Activated effector memory CD4-positive, alpha-beta T cell treated with anti-CD3 and anti-CD28 coated beads, Interleukin-2, amount 50 U/mL, for 16 hours (primary cell): Measurements from ENCODE around the gene PDE2A.

Experiments used
- DNase-seq: peaks from one replicate; pipeline ENCODE4 v3.0.0-alpha.2; 2020

Gene PDE2A

DNA sequence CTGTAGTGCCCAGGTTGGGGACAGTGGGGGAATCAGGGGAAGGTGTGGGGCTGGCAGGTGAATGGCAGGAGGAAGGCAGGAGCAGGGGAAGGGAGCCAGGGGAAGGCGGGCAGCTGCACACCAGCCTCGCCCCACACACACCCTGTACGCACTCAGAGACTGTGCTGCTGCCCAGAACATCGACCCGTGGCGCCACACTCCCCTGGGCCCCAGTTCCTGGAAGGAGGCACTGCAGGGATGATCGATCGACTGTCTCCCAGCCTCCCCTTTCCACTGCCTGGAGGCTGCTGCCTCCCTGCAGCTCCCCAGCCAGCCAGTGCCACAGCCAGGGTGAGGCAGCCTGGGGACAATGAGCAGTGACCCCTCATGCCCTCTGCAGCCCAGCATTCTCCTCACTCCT lies 19.2 kb downstream of the PDE2A start:
- DNase-seq = no peak

DNA sequence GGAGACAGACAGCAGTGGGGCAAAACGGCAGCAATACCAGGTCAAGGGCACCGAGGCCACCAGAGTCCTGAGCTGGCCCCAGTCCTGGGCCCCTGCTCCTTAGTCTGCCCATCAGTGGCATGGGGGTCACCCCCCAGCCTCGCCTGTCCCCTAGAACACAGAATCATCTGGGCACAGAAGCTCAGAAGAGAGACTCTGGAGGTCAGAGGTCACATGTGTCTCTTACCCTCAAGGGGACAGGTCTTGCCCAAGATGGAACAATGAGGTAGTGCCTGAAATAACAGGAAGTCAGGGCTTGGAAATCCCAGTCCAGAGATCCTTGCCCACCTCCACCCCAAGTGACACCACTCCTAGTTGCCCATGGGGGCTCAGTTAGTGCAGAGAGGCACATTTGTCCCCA lies 20.6 kb downstream of the PDE2A start:
- DNase-seq = no peak

DNA sequence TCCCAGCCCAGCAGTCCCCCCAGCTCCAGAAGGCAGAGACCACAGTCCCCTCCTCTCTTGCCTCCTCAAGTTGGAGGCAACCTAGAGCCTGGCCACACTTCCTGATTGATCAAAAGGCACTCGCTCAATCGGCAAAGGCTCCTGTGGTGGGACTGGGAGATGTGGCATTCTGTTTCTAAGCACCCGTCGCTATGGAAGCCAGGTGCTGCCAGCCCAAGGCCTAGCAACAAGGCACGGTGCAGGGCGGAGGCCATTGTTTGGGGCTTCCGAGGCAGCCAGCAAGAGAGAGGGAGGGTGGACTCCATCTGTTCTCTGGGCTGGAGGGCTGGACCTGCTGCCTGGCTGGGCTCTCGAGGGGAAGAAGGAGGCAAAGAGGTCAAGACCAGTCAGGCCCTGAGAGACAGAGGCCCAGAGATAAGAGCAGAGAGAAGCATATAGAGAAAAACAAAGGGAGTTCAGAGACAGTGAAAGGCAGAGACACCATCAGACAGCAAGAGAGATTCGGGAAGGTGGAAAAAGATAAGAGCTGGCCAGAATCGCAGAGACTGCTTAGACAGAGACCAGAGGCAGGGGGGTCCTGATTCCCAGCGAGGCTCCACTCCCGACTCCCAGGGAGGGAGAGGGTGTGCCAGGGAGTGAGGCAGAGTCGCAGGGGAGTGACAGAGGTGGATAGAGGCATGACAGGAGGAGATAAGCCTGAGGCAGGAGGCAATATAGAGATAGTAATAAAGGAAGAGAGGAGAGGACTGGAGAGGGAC lies 21.2 kb downstream of the PDE2A start:
- DNase-seq = no peak

DNA sequence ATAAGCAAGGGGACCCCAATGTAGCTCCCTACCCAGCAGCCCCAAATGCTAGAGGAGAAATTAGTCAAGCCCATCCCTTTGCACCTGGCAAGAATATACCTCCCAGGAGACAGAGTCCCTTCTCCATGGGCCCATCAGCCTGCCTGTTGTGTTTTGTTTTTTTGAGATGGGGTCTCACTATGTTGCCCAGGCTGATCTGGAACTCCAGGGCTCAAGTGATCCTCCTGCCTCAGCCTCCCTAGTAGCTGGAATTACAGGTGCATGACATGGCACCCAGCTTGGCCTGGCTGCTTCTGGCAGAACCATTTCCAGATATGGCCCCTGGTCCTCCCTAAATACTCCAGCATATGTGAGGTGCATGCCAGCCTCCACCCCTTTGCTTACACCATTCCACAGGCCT lies 22.1 kb downstream of the PDE2A start:
- no peak for DNase-seq

DNA sequence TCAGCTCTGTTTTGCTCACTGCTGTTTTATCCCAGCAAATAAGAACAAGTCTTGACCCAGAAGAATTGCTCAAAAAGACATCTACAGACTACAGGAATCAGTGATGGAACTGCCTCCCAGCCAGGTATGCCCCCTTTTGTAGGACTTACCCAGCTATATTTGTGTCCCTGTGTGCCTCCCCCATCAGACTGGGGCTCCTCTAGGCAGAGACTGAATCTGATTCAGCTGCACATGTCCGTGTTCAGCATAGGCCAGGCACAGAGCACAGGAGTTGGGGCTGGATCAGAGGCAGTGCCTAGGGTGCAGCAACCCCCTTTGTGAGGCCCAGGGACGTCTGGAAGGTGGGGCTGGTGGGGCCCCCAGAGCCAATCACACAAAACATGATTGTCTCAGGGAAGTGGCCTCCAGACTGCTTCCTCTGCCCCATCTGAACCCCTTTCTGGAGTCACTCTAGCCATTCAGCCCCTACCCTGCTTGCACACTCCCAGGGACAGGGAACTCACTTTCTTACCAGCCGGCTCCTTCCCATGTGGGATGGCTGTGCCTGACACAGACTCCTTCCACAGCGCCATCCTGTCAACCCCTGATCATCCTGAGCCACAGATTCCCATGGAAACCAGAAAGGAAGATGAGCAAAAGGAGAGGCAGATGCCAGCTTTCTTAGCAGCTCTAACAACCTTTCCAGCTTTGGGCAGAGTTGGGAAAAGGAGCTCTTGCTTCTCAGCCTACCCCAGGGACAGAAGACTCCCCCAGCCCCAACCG lies 24.8 kb downstream of the PDE2A start:
- DNase-seq = no peak

DNA sequence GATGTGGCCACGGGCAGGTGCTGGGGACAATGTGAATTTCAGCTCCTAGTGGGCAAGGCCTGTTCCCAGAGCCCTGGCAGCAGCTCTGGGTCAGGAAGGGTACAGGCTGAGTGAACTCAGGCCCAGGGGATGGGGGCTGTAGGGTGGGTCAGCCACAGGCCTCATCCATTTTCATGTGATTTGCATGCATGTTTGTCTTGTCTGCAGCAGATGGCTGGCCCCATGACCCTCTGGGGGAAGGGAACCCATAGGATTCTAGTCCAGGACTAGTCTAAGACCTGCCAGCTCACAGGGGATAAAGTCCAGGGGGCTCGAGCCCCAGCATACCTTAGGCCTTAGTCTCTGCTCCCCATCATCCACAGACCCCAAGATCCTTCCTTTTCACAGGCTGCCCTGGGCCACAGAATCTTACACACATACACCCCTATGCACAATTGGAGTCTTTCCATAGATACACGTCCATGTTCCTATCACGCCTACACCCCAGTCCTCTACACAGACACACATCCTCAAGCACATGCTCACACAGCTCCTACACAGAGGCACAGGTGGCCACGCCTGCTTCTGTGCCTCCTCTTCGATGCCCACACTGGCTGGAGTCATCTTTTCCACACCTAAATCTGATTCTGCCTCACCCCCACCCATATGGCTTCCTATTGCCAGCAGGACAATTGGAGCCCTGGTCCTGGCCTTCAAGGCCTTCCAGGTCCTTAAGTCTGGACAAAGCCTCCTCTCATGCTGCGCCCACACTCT lies 25.7 kb downstream of the PDE2A start:
- DNase-seq = no peak

DNA sequence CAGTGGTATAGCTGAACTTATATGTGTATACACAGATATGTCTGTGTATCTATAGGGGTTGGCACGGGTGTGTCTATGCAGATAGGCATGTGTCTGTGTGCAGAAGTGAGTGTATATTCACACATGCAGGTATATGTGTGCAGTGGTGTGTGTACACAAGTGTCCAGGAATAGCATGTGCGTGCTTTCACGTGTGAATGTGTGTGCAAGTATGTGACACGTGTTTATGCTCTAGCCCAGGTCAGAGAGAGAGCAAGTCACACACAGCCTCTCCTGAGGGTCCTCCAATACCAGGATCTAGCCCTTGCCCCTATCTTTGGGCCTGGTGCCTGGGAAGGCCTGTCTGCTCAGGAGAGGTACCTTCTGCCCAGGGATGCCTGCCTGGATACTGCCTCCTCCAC lies 26.3 kb downstream of the PDE2A start:
- DNase-seq = no peak

DNA sequence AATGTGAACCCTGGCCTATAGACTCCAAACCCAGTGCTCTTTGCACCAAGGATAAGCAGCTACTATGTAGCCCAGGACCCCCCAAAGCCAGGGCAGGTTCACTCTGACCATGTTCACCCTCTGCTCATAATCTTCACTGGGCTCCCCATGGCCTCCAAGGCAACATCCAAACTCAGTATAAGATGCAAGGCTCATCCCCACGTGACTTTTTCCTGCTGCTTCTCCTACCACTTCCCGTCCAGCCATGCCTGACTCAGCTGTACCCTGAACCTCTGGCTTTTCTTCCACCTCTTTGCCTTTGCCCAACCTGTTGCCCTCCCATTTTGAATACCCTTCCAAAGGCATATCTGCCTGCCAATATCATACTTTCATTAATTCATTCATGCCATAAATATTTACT lies 27.8 kb downstream of the PDE2A start:
- no peak for DNase-seq

DNA sequence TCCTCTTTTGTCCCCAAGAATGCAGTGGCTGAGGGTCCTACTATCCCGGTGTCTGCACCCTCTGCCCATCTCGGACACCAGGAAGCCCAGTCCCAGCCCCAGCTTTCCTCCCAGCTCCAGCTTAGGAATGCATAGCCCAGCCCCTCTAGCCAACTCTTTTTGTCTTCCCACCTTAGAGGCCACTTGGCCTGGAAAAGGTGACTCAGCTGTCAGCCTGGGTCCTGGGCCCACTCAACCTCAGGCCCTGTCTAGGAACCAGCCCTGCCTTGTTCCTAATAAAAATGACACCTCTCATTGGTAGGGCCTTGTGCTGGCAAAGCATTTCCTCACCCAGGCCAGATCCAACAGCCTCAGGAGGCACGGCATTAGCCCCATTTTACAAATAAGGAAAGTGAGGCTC lies 28.2 kb downstream of the PDE2A start:
- no peak for DNase-seq

DNA sequence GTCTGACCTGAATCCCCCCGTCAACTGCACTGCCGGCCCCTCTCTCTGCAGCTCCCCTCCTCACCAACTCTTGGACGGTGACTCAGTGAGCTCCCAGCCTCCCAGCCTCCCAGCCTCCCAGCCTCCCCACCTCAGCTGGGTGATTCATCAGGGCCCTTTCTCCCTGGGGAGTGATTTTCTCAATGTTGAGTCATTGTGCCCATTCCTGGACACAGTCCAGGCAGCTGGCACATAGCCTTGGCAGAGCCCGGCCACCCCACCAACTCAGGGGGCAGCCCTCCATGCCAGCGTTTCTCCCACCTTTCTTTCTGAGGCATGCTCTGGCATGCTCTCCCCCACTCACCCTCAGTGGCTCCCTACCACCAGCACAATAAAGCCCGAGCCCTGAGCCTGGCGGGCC lies 30.7 kb downstream of the PDE2A start:
- no peak for DNase-seq

DNA sequence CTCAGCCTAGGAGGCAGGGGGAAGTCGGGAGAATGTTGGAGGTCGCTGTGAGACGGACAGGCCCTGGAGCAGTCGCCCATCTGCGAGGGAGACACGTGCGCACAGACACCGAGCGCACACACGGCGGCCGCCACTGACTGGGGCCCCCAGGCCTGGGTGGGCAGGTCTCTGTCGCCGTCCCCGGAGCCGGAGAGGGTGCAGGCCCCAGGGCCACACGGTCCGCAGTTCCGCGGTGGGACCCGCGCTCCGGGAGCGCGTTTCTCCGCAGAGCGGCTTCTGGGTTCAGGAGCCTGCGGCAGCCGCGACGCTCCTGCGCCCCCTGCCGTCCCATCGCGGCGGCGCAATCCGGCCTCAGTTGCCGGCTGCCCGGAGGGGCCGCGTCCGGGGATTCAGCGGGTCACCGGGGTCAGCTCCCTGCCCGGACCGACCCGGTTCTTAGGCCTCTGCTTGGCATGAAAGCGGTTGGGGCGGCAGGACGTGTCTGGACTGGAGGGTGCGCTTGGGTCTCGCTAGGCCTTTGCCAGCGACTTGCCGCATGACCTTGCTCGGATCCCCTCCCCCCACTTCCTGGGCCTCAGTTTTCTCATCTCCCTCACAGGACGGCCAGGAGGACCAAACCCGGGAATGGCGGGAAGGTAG lies 31.2 kb downstream of the PDE2A start:
- DNase-seq = peak; percentile 86

DNA sequence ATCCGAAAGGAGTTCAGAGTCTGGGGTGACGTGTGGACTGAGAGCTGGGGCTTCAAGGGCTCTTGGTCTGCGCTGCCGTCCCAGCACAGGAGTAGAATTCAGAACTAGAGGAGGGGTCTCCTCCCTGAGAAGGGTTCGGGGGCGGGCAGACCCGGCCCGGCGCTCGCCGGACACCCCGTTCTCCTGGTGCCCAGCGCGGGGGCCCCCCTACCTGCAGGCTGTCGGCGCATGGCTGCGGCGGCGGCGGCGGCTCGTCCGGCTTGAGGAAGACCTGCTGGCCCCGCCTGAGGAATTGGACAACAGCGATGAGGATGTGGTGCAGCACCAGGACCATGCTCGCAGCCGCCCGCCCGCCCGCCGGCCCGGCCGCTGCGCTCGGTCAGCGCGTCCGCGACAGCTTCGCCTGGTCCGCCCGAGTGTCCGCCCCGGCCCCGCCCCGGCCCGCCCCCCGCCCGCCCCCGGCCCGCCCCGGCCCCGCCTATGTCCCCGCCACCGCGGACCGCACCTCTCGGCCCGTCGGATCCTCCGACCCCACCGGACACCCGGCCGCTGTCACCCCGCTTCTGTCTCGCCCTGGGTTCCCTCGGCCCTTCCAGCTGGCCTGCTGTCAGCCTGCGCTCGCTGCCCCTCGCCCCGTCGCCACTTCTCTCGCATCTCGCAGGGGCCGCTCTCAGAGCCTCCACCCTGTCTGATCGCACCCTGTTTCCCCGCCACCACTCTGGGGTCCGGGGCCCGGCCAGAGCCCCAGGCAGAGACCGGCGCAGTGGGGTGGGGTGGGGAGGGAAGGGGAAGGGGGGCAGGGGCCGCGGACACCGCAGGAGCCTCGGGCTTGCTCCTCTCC lies 32.0 kb downstream of the PDE2A start:
- no peak for DNase-seq

DNA sequence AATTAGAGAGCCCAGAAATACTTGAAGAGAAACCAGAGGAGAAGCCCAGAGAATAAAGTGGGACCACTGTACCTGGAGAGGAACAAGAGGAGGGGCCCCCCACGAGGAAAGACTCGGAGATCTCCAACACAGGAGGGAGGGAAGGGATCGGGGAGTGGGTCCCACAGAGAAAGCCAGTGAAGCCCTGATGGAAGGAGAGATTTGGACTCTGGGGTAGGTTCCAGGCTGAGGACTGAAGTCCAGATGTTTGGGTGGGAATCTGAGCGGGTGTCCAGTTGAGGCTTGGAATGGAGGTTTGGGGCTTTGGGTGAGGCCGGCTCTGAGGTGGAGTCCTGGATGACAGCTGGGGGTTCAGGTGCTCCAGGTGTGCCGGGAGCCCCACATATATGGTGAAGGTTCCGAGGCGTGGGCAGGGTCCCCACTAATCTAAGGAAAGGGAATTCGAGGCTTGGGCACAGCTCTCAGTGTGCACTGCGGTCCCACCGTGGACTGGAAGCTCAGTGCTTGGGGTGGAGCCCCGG lies 32.6 kb downstream of the PDE2A start:
- DNase-seq = no peak

DNA sequence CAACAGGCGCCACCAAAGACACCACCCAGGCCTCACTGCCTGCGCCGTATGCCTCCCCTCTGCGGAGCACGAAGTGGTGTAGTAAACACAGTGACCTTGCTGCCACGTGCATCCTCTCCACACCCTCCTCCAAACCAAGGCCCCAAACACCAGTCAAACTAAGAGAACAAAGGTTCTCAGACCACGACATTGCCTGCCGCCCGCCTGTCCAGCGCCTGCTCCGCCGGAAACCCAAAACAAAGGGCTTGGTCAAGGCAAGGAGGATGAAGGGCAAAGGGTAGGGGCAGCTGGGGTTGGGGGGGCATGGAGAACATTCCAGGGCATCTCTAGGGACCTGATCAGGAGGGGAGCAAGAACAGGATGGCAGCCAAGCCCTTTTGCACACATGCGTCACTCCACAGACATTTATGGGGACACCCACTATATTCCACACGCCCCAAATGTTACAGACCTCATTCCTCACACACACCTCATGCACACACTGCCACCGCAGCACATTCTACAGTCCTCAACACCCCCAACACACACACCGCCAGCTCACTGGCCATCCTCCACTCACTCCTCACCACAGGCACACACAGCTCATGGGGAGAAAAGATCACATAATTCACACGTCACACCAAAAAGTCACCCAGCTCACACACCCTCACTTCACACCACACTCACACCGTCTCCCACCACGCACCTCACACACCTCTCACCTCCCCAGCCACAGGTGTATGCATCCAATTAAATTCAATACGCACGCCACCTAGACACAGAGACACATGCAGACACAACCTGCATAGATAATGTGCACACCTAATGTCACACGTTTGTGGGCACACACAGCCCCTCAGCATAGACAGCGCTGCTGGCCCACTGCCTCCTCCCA lies 34.5 kb downstream of the PDE2A start:
- no peak for DNase-seq

DNA sequence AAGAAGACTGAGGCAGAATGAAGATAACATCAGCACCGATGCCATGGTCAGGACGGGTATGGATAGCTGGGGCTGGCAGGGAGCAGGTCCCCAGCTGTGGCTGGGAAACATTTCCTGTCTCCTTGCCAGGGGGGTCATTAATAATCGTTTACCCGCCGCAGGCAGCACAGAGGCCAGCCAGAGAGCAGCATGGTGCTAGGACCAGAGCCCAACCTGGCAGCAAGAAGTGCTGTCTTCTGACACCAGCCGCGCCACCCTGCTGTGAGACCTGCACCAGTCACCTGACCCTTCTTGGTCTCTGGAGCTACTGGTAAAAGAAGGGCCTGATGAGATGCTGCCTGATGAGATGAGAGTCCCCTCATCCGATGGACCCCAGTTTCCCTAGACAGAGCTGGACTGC lies 36.3 kb downstream of the PDE2A start:
- no peak for DNase-seq

DNA sequence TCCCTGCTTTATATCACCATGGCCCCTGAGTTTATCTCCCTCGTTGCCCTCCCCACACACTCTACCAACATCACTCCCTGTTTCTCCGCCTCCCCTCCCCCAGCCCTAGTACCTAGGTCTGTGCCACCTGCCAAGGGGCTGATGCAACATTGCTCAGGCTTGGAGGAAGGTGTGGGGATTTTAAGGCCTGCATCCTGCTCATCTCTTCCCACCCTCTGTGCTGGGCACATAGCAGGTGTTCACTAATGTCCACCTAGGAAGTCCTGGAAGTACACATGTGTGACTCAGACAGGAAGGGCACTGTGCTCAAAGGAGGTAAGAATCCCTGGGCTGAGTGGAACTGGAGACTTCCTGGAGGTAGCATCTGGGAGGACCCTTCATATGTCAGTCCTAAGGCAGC lies 37.0 kb downstream of the PDE2A start:
- DNase-seq = no peak

DNA sequence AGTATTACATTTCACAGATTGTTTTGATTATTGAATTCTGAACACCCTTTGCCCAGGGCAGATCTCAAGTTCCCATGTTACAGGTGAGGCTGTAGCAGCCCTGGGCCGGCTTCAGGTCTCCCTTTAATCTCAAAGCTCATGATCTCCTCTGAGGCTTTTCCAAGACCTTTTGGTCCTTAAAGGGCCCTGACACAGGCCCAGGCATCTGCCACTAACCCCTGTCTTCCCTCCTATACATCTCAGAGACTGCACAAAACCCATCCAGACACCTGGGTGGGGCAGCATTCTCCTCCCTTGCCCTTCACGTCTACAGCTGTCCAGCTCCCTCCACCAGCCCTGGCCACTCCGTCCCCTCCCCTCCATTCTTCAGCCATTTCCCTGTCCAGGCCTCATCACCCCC lies 37.8 kb downstream of the PDE2A start:
- no peak for DNase-seq

DNA sequence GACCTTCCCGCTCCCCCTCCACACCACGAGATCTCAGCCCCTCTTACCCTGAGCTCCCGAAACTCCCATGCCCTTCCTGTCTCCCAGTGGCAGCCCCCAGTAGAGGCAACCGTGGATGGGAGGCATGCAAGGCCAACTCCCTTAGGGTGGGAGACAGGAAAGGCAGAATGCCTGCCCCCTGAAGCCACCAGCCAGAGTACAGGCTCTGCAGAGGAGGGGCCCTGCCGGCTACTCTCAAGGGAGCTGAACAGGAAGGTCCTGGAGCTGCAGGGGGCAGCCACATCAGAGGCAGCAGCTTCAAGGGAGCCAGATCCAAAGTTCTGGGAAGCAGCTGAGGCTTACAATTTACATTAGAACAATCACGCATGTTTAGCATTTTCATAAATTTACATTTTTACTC lies 38.3 kb downstream of the PDE2A start:
- no peak for DNase-seq

DNA sequence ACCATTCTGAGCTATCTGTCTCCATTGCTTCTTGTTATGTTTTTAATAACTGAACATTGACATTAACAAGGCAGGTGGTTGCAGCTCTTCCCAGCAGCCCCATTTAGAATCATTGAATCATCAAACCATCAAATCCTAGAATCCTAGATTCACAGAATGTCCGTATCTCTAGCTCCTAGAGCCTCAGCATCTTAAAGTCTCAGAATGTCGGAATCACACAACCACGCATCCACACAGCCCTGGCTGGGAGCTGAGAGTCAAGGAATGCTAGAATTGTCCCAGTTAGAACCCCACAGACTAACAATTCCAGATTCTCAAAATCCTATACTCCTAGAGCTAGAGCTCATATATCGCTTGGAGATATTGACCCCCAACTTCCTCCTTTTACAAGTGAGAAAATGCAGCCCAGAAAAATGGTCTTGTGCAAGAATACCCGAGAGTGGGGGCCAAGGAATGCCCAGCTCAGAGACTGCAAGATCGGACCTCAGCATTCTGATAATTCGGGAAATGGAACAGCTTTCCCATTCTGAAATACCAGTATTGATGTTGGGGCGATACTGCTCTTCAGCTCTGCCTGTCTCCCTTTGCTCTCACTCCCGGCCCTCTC lies 38.8 kb downstream of the PDE2A start:
- no peak for DNase-seq

DNA sequence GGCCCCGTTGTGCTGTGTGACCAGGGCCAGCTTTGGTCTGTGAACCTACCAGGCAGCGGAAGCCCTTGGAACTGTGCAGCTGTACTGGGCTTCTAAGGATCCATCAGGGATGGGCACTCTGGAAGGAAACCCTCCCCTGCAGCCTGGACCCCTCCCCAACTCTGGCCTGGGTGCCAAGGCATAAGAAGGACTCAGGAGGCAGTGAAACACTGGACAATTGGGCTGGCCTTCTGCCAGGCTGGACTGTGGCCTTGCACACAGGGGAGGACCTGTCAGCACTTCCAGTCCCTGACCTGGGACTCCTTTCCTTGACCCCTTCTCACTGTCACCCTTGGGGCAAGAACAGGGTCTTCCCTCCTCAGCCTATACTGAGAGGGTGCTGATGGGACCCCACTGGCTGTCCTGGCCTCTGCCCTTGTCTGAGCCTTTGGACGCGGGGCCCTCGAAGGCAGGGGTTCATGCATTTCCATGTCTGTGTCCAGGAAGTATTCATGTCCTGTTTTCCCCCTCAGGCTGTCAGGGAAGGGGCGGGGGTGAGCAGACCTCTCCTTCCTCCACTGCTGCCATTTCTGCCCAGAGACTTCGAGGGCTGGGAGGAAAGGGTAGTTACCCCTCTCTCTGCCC lies 39.6 kb downstream of the PDE2A start:
- no peak for DNase-seq
